HUES48 (cell line): ENCODE data around the gene NAXD.
"Not testable (repeated sequence)": the region's sequence is repeated elsewhere in the genome, so short reads cannot be mapped to it uniquely, and the experiment has no call there.

Experiments used
- H3K27ac ChIP-seq: one replicate; pipeline ENCODE4 v1.7.0; 2013; ENCODE audit warnings: low read depth, low read length, inconsistent platforms
- H3K27me3 ChIP-seq: 2 replicates; pipeline ENCODE4 v1.6.1; 2013; ENCODE audit warnings: mild to moderate bottlenecking, low read length; ENCODE audit not compliant: control insufficient read depth, insufficient read depth
- H3K36me3 ChIP-seq: 2 replicates; pipeline ENCODE4 v1.6.1; 2013; ENCODE audit warnings: low read length; ENCODE audit not compliant: control insufficient read depth, insufficient read depth
- H3K4me1 ChIP-seq: 2 replicates; pipeline ENCODE4 v1.6.1; 2013; ENCODE audit warnings: mild to moderate bottlenecking, low read length; ENCODE audit not compliant: control insufficient read depth, insufficient read depth
- H3K4me3 ChIP-seq: 2 replicates; pipeline ENCODE4 v1.5.1; 2013; ENCODE audit warnings: mild to moderate bottlenecking, low read depth, low read length
- H3K9ac ChIP-seq: 2 replicates; pipeline ENCODE4 v1.6.1; 2013; ENCODE audit warnings: mild to moderate bottlenecking, low read depth, low read length, moderate library complexity
- H3K9me3 ChIP-seq: 2 replicates; pipeline ENCODE4 v1.6.1; 2013; ENCODE audit warnings: low read length; ENCODE audit not compliant: control insufficient read depth, insufficient read depth

Gene NAXD

DNA sequence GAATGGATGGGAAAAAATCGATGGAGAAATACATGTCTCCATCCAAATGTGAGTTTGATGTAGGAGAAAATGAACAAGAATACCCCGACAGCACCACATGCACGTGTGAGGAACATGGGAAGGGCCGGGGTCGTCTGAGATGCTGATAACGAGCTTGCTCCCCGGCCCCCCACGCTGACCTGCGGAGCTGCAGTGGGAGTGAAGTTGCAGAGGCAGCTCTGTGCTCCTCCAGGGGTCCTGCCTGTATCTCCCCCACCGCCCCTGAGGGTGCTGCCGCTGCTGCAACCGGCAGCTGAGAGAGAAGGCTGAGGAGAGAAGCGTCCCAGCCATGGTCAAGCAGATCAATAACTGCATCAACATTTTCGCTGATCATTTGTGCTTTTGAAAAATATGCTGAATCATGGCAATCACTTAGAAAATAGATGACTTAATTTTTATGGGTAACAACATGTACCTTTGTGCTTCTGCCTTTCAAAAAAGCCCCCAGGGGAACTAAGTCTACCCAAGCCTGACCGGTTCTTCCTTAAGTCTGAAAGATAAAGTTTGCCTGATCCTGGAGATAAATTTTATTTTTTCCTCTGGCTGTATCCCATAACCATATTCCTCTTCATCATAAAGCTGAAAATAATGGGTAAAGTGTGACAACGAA is 18.2 kb upstream of the NAXD start:
- Histone ChIP-seq H3K4me3 (no peak overlapping the region), H3K27ac (no peak overlapping the region), H3K9ac (no peak overlapping the region), H3K27me3 (no peaks in the 10 kb centered on the region), H3K9me3 (no peaks in the 10 kb centered on the region), H3K36me3 (no peaks in the 10 kb centered on the region), H3K4me1 (no peaks in the 10 kb centered on the region)

GRCh38 chr13:110600261-110600819 is 15.0 kb upstream of the NAXD start:
- Histone ChIP-seq H3K27me3 (no peaks in the 10 kb centered on the region), H3K4me3 (no peak overlapping the region), H3K36me3 (no peaks in the 10 kb centered on the region), H3K9me3 (no peaks in the 10 kb centered on the region), H3K27ac (no peak overlapping the region), H3K9ac (no peak overlapping the region), H3K4me1 (no peaks in the 10 kb centered on the region)

- H3K27me3 ChIP-seq: no peaks in the 10 kb centered on the region
- H3K9ac ChIP-seq: no peak overlapping the region
- no peaks in the 10 kb centered on the region for H3K4me1 ChIP-seq
- H3K27ac ChIP-seq: no peak overlapping the region
- no peak overlapping the region for H3K4me3 ChIP-seq
- H3K36me3 ChIP-seq: no peaks in the 10 kb centered on the region
- no peaks in the 10 kb centered on the region for H3K9me3 ChIP-seq
These were observed 14.4 kb upstream of the NAXD start for GRCh38 chr13:110600980-110601379.

DNA sequence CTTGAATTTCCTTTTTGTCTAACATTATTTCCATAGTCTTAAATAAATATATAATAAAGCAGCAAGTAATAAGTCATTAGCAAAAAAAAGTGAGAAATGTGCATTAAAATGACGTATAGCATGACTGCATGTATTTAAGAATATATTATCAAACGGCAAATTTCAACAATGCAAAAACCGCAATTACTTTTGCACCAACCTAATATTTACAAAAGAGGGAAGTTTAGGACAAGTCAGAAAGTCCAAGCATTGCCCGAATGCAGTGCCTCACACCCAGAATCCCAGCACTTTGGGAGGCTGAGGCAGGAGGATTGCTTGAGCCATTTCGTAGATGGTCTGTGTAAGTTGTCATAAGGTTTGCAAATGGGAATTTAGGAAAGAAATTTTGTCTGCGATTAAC is 10.2 kb upstream of the NAXD start:
- Histone ChIP-seq H3K4me1 (peaks cover 1% of the 10 kb centered on the region), H3K4me3 (no peak overlapping the region)

GRCh38 chr13:110606281-110606680 is 9.1 kb upstream of the NAXD start:
- H3K27ac ChIP-seq, H3K4me1 ChIP-seq, H3K4me3 ChIP-seq, H3K9ac ChIP-seq, H3K36me3 ChIP-seq, H3K27me3 ChIP-seq, H3K9me3 ChIP-seq: not testable (repeated sequence)

More for the DNA sequence above, 10.2 kb upstream of the NAXD start:
- H3K36me3 ChIP-seq: no peaks in the 10 kb centered on the region
- no peaks in the 10 kb centered on the region for H3K27me3 ChIP-seq
- H3K9me3 ChIP-seq: peaks cover 9% of the 10 kb centered on the region; the same call in 1 of the 2 replicates
- H3K27ac ChIP-seq: no peak overlapping the region
- H3K9ac ChIP-seq: no peak overlapping the region

GRCh38 chr13:110607675-110608224 is 7.6 kb upstream of the NAXD start:
- H3K4me1 ChIP-seq: peaks cover 8% of the 10 kb centered on the region
- no peak overlapping the region for H3K27ac ChIP-seq
- H3K4me3 ChIP-seq: no peak overlapping the region
- H3K9ac ChIP-seq: no peak overlapping the region
- H3K9me3 ChIP-seq: peaks cover 9% of the 10 kb centered on the region; the same call in 1 of the 2 replicates
- H3K36me3 ChIP-seq: no peaks in the 10 kb centered on the region
- H3K27me3 ChIP-seq: no peaks in the 10 kb centered on the region

DNA sequence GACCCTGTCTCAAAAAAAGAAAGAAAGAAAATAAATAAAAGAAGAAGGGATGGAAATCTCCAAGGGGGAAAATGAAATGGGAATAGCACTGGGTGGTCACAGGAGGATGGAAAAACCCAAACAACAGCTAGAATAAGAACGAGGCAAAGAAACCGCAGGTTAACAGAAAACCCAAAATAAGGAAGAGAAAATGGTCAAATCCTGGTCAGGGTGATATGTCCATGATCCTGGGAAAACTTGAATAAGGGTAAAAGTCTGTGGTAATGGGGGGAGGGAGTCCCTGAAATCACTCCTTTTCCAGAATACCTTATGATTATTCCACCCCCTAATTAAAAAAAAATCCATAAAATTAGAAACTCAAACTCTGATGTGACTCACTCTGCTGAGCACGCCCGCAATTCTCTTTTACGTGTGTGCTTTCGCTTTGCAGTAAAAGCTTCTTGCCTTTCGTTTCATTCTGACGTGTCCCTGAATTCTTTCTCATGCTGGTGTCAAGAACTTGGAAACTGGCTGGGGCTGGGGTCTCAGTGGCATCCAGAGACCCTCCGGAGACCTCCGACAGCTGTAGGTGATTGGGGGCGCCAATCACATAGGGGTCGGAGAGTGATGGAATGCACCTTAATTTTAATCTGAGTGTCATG is 4.3 kb upstream of the NAXD start:
- H3K27me3 ChIP-seq: no peaks in the 10 kb centered on the region
- peaks cover 9% of the 10 kb centered on the region; the same call in 1 of the 2 replicates for H3K9me3 ChIP-seq
- no peaks in the 10 kb centered on the region for H3K36me3 ChIP-seq
- peaks cover 12% of the 10 kb centered on the region for H3K4me1 ChIP-seq
- H3K27ac ChIP-seq: no peak overlapping the region
- no peak overlapping the region for H3K4me3 ChIP-seq
- H3K9ac ChIP-seq: no peak overlapping the region

GRCh38 chr13:110615005-110615321 is 382 bp upstream of the NAXD start:
- Histone ChIP-seq H3K9me3 (no peaks in the 10 kb centered on the region), H3K4me1 (peaks cover 37% of the 10 kb centered on the region), H3K27me3 (no peaks in the 10 kb centered on the region), H3K4me3 (peak overlapping the region; percentile 88), H3K27ac (no peak overlapping the region), H3K9ac (no peak overlapping the region), H3K36me3 (no peaks in the 10 kb centered on the region)

GRCh38 chr13:110616103-110617101 is 1.1 kb downstream of the NAXD start:
- H3K27ac ChIP-seq: peak overlapping the region; percentile 90
- peak overlapping the region; percentile 88 for H3K4me3 ChIP-seq
- H3K27me3 ChIP-seq: no peaks in the 10 kb centered on the region
- H3K9me3 ChIP-seq: no peaks in the 10 kb centered on the region
- H3K9ac ChIP-seq: peak overlapping the region; percentile 73
- H3K36me3 ChIP-seq: no peaks in the 10 kb centered on the region
- H3K4me1 ChIP-seq: peaks cover 28% of the 10 kb centered on the region

- Histone ChIP-seq H3K4me3 (peak overlapping the region; percentile 88), H3K36me3 (peaks cover 6% of the 10 kb centered on the region), H3K9ac (no peak overlapping the region), H3K9me3 (no peaks in the 10 kb centered on the region), H3K27ac (peak overlapping the region; percentile 90), H3K4me1 (peaks cover 28% of the 10 kb centered on the region), H3K27me3 (no peaks in the 10 kb centered on the region)
These were observed 2.2 kb downstream of the NAXD start for GRCh38 chr13:110617321-110618072.
